GM23338 (cell line): ENCODE data around the gene TUFT1. TPM values are rescaled to one million over a fixed set of nuclear protein-coding genes. Genes with fewer than 3 reads are reported as not detected.

Experiments
- ATAC-seq: fragments of 200-7000 bp; cut with Tn5 transposase; 3 replicates; pipeline ENCODE4 v1.9.1; 2020
- DNase-seq: peaks from one replicate; pipeline ENCODE4 v3.0.0-alpha.2; 2015; ENCODE audit warnings: low spot score
- H2AFZ ChIP-seq: fragments of 200-600 bp; sonication (generic); 2 replicates; pipeline ENCODE4 v1.8.0; 2016; ENCODE audit warnings: antibody characterized with exemption, mild to moderate bottlenecking, moderate library complexity
- H3F3A ChIP-seq: fragments of 200-600 bp; sonication (generic); replicated peaks from 2 replicates; pipeline ENCODE4 v1.8.0; 2017; ENCODE audit warnings: antibody characterized with exemption, mixed run types, low read depth
- H3K27ac ChIP-seq: fragments of 200-600 bp; sonication (generic); 2 replicates; pipeline ENCODE4 v1.6.1; 2016; ENCODE audit warnings: low read depth
- H3K27me3 ChIP-seq: fragments of 200-600 bp; sonication (generic); 2 replicates; pipeline ENCODE4 v1.8.0; 2016; ENCODE audit warnings: mild to moderate bottlenecking, mixed run types, moderate library complexity; ENCODE audit not compliant: insufficient read depth
- H3K36me3 ChIP-seq: fragments of 200-600 bp; sonication (generic); 2 replicates; pipeline ENCODE4 v1.8.0; 2016; ENCODE audit warnings: mild to moderate bottlenecking; ENCODE audit not compliant: insufficient read depth
- H3K4me1 ChIP-seq: fragments of 200-600 bp; sonication (generic); 2 replicates; pipeline ENCODE4 v1.8.0; 2016; ENCODE audit warnings: mild to moderate bottlenecking, moderate library complexity; ENCODE audit not compliant: insufficient read depth
- H3K4me2 ChIP-seq: fragments of 200-600 bp; sonication (generic); 2 replicates; pipeline ENCODE4 v1.7.1; 2017; ENCODE audit warnings: mixed run types
- H3K4me3 ChIP-seq: fragments of 200-600 bp; sonication (generic); 2 replicates; pipeline ENCODE4 v1.6.1; 2016; ENCODE audit warnings: mixed run types
- H3K79me2 ChIP-seq: fragments of 200-600 bp; sonication (generic); replicated peaks from 2 replicates; pipeline ENCODE4 v1.8.0; 2017; ENCODE audit warnings: mild to moderate bottlenecking; ENCODE audit not compliant: insufficient read depth
- H3K9me2 ChIP-seq: fragments of 200-600 bp; sonication (generic); 2 replicates; pipeline ENCODE4 v1.8.0; 2017; ENCODE audit not compliant: insufficient read depth
- H4K20me1 ChIP-seq: fragments of 200-600 bp; sonication (generic); replicated peaks from 2 replicates; pipeline ENCODE4 v1.8.0; 2017; ENCODE audit warnings: mild to moderate bottlenecking; ENCODE audit not compliant: insufficient read depth
- H3K27ac Mint-ChIP-seq: 2 replicates; pipeline ENCODE4 v1.8.0; 2020; ENCODE audit warnings: inconsistent platforms, mild to moderate bottlenecking, moderate library complexity, mixed read lengths
- H3K27me3 Mint-ChIP-seq: 3 replicates; pipeline ENCODE4 v1.8.0; 2022; ENCODE audit warnings: low read depth, mild to moderate bottlenecking, moderate library complexity, mixed read lengths, inconsistent platforms; ENCODE audit not compliant: insufficient read depth, poor library complexity
- H3K36me3 Mint-ChIP-seq: 3 replicates; pipeline ENCODE4 v1.8.0; 2021; ENCODE audit warnings: low read depth, mild to moderate bottlenecking, inconsistent platforms, moderate library complexity, mixed read lengths
- H3K4me1 Mint-ChIP-seq: 3 replicates; pipeline ENCODE4 v1.8.0; 2020; ENCODE audit warnings: mild to moderate bottlenecking, inconsistent platforms, mixed read lengths
- H3K4me3 Mint-ChIP-seq: 3 replicates; pipeline ENCODE4 v1.8.0; 2021; ENCODE audit warnings: moderate library complexity, mild to moderate bottlenecking, inconsistent platforms, mixed read lengths
- H3K9me3 Mint-ChIP-seq: 3 replicates; pipeline ENCODE4 v1.8.0; 2020; ENCODE audit warnings: moderate library complexity, mild to moderate bottlenecking, inconsistent platforms, mixed read lengths
- CREB1 ChIP-seq: fragments of 250-450 bp; sonication (Bioruptor Pico); IDR thresholded peaks from 2 replicates; pipeline ENCODE4 v1.5.0; 2020; ENCODE audit warnings: low read depth, mild to moderate bottlenecking, moderate library complexity
- CTCF ChIP-seq, 2 experiments: fragments of 200-600 bp in 1 of 2; sonication (generic) in 1 of 2; conservative IDR thresholded peaks; 2 replicates each; pipeline versions ENCODE4 v1.5.1 to v1.6.1; 2016 to 2017; ENCODE audit warnings: antibody characterized with exemption in 2 of 2, low read depth in 2 of 2, mild to moderate bottlenecking in 2 of 2, moderate library complexity in 1 of 2
- REST ChIP-seq: IDR thresholded peaks from one replicate; pipeline ENCODE4 v1.6.1; 2018; ENCODE audit warnings: antibody characterized with exemption; ENCODE audit not compliant: unreplicated experiment
- ZNF114 ChIP-seq: fragments of 250-450 bp; sonication (Bioruptor Pico); IDR thresholded peaks from 2 replicates; pipeline ENCODE4 v1.5.0; 2020; ENCODE audit warnings: mild to moderate bottlenecking, moderate library complexity
- ZNF331 ChIP-seq: fragments of 250-450 bp; sonication (Bioruptor Pico); IDR thresholded peaks from 2 replicates; pipeline ENCODE4 v1.5.0; 2020; ENCODE audit warnings: low read depth, mild to moderate bottlenecking, moderate library complexity
- ZNF462 ChIP-seq: fragments of 250-450 bp; sonication (Bioruptor Pico); IDR thresholded peaks from 2 replicates; pipeline ENCODE4 v1.5.0; 2020; ENCODE audit warnings: mild to moderate bottlenecking, moderate library complexity
- polyA plus RNA-seq: library from polyadenylated mRNA; unstranded; fragments of >200 nt; fragmentation: Nextera tagmentation; extraction: Ambion mirVana; gene quantifications from 2 replicates; pipeline ENCODE4 v1.2.1, GENCODE V29; 2016
- total RNA-seq: library from RNA; depleted of rRNA; stranded (reverse); fragments of >200 nt; shearing (Covaris generic); gene quantifications from 2 replicates; pipeline ENCODE4 v1.2.3, GENCODE V29; 2014

Gene TUFT1
- total and polyA plus RNA-seq, 2 experiments from 2014 or later: 6.0 to 11.9 TPM

GRCh38 chr1:151568626-151569088, 28.5 kb downstream of the TUFT1 start:
- Mint-ChIP-seq H3K4me3 (no peak overlapping the region), H3K9me3 (no peaks in the 10 kb centered on the region), H3K4me1 (peaks cover 14% of the 10 kb centered on the region), H3K36me3 (peaks cover 3% of the 10 kb centered on the region; the same call in 1 of the 3 replicates), H3K27me3 (no peaks in the 10 kb centered on the region), H3K27ac (no peak overlapping the region)
- ATAC-seq (no peak), DNase-seq (no peak)
- Histone ChIP-seq H3K4me2 (no peak overlapping the region), H4K20me1 (no peaks in the 10 kb centered on the region; the same call in 1 of the 2 replicates), H3K27me3 (no peaks in the 10 kb centered on the region), H2AFZ (no peak overlapping the region), H3K4me1 (peaks cover 5% of the 10 kb centered on the region; the same call in 1 of the 2 replicates), H3K9me2 (no peaks in the 10 kb centered on the region), H3K79me2 (no peaks in the 10 kb centered on the region), H3K36me3 (peaks cover 13% of the 10 kb centered on the region; the same call in 1 of the 2 replicates), H3F3A (no peaks in the 10 kb centered on the region), H3K27ac (no peak overlapping the region), H3K4me3 (no peak overlapping the region)
- TF ChIP-seq ZNF462 (CRISPR knock-in tag) (no peak), CTCF (conservative IDR thresholded peaks at IDR 0.05; ENCODE audit: low read depth in 2 of 2) (no peak), CREB1 (CRISPR knock-in tag) (no peak), ZNF331 (CRISPR knock-in tag) (no peak), REST (no peak), ZNF114 (CRISPR knock-in tag) (no peak)
